ENCODE results near the gene FBLIM1. TPM values are rescaled to one million over a fixed set of nuclear protein-coding genes. Genes with fewer than 3 reads are reported as not detected.

FBLIM1 gene
- total RNA-seq, 1 donor from 2014 or later = 246 TPM

DNA sequence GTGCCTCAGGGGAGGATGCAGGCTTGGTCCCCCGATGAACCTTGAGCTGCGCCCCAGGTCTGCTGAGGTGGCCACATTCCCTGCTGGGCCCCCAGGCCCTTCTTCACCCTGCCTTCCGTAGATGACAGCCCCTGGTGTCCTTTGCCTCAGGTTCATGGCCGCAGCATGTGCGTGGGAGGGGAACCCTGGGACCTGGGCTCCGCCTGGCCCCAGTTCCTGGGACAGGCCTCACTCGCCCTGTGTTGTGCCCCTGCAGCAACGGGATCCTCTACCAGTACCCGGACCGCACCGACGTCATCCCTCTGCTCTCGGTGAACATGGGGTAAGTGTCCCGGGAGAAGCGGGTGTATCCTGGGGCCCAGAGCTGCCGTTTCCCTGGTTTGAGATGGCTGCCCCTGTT lies 27.7 kb upstream of the FBLIM1 start:
- TF ChIP-seq, protein P1, sequence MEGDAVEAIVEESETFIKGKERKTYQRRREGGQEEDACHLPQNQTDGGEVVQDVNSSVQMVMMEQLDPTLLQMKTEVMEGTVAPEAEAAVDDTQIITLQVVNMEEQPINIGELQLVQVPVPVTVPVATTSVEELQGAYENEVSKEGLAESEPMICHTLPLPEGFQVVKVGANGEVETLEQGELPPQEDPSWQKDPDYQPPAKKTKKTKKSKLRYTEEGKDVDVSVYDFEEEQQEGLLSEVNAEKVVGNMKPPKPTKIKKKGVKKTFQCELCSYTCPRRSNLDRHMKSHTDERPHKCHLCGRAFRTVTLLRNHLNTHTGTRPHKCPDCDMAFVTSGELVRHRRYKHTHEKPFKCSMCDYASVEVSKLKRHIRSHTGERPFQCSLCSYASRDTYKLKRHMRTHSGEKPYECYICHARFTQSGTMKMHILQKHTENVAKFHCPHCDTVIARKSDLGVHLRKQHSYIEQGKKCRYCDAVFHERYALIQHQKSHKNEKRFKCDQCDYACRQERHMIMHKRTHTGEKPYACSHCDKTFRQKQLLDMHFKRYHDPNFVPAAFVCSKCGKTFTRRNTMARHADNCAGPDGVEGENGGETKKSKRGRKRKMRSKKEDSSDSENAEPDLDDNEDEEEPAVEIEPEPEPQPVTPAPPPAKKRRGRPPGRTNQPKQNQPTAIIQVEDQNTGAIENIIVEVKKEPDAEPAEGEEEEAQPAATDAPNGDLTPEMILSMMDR (conservative IDR thresholded peaks at IDR 0.05; ENCODE audit: low read depth, low read length) = no peak
- no peak for DNase-seq (ENCODE audit: low read depth)
- no peak overlapping the region for H3K4me3 ChIP-seq (ENCODE audit: low read depth, low read length)

DNA sequence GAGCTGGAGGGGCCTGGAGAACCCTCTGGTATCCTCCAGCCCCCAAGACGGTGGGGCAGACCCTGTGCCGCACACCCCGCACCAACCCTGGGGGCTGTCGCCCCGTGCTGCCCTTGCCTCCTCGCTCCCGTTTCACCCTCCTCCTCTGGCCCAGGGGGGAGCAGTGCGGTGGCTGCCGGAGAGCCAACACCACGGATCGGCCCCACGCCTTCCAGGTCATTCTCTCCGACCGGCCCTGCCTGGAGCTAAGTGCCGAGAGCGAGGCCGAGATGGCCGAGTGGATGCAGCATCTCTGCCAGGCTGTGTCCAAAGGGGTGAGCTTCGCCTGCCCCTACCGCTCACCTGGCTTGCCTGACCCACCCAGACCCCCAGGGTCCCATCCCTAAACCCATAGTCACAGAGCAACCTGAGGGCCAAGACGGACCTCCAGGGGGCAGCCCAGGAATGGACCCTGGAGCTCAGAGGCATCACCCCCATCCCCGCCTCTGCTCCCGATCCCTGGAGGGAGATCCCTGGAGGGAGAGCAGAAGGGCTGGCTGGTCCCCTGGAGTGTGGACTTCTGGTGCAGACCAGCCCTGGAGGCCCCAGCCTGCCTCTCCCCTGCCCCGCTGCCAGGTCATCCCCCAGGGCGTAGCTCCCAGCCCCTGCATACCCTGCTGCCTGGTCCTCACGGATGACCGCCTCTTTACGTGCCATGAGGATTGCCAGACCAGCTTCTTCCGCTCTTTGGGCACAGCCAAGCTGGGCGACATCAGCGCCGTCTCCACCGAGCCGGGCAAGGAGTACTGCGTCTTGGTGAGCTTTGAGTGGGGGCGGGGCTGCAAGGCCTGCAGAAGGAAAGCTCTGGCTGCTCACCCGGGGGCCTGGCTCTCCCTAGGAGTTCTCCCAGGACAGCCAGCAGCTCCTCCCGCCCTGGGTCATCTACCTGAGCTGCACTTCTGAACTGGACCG lies 26.6 kb upstream of the FBLIM1 start:
- DNase-seq (ENCODE audit: low read depth) = no peak
- H3K4me3 ChIP-seq (ENCODE audit: low read depth, low read length) = no peak overlapping the region
- TF ChIP-seq, protein P1 (conservative IDR thresholded peaks at IDR 0.05; ENCODE audit: low read depth, low read length) = no peak

GRCh38 chr1:15732686-15733081 lies 25.9 kb upstream of the FBLIM1 start:
- TF ChIP-seq, protein P1 (conservative IDR thresholded peaks at IDR 0.05; ENCODE audit: low read depth, low read length) = no peak
- no peak for DNase-seq (ENCODE audit: low read depth)
- no peak overlapping the region for H3K4me3 ChIP-seq (ENCODE audit: low read depth, low read length)

GRCh38 chr1:15733218-15733725 lies 25.3 kb upstream of the FBLIM1 start:
- DNase-seq (ENCODE audit: low read depth) = no peak
- TF ChIP-seq, protein P1 (conservative IDR thresholded peaks at IDR 0.05; ENCODE audit: low read depth, low read length) = no peak
- no peak overlapping the region for H3K4me3 ChIP-seq (ENCODE audit: low read depth, low read length)

DNA sequence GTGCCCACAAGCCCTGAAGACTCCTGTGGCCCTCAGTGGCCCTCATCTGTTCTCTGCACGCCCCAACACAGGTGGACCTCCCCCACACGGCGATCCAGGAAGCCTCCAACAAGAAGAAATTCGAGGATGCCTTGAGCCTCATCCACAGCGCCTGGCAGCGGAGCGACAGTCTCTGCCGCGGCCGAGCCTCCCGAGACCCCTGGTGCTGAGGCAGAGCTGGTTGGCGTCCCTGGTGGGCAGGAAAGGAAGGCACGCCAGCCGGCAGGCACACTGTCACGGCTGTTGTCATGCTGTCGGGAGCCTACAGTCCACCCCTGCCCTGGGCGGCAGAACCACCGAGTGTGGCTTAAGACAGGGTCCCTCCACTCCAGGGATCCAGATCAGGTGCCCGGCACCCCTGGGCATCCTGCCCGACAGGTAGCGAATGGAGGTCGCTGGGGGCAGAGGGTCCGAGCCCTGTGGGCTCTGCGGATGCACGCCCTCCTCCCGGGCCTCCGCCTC lies 24.8 kb upstream of the FBLIM1 start:
- TF ChIP-seq, protein P1 (conservative IDR thresholded peaks at IDR 0.05; ENCODE audit: low read depth, low read length) = no peak
- no peak for DNase-seq (ENCODE audit: low read depth)
- no peak overlapping the region for H3K4me3 ChIP-seq (ENCODE audit: low read depth, low read length)

DNA sequence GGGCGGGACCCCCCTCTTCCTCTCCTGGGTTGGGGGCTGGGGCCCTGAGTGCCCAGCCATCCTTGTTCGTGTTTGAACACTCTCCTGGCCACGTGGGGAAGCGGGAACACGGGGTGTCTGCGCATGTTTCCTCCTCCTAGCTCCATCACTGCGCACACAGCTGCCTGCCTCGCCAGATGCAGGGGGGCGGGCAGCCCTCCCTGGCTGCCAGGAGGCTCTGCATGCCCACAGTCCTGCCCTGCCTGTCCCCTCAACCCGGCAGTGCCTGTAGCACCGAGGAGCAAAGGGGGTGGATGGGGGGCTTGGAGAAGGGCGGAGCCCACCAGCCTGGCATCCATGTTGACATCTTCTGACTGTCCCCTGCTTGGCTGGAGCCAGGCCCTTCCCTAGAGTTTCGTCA lies 24.3 kb upstream of the FBLIM1 start:
- H3K4me3 ChIP-seq (ENCODE audit: low read depth, low read length) = no peak overlapping the region
- DNase-seq (ENCODE audit: low read depth) = no peak
- TF ChIP-seq, protein P1 (conservative IDR thresholded peaks at IDR 0.05; ENCODE audit: low read depth, low read length) = no peak
